GM18508 (cell line): ENCODE data around the gene CLEC4F.

ENCODE experiments used
- ATAC-seq: cut with Tn5 transposase; IDR thresholded peaks from one replicate; pipeline ENCODE4 v1.9.1; 2021; ENCODE audit warnings: moderate number of reproducible peaks; ENCODE audit not compliant: insufficient read depth, unreplicated experiment

Gene CLEC4F

DNA sequence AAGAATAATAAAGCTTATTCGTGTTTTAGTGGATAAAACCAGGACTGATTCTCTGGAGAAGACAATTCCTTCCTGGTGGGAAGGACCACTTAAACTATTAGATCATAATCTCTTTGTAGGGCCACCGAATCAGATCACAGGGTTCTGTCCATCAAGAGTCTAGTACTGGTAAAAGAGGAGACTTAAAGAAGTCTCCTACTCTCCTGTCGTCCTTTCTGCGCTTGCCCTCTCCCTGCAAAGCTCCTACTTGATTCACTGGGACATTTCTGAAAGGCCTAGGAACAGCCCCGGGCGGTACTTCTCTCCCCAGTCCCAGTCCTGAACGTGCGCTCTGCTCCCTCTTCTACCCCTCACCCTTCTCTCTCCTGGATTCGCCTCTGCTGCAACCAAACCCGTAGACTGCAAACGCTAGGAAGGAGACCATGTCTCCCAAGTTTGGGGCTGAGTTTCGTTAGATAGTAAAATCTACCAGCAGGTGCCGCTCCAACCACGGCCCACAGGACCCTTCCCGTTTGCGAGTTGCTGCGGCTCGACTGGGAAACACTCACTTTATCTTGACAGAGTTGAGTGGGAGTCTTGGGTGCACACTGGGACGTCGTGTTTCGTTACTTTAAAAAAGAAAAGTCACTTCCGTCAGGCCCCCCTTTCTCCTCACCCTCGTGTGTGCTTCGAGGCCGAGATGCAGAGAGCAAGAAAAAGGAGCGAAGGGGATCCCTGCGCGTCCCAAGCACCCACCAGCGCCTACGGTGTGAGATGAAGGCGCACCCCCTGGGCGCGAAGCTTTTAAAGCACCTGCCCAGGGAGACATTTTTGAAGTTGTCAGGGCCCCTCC lies 30.9 kb downstream of the CLEC4F start:
- ATAC-seq: no peak

DNA sequence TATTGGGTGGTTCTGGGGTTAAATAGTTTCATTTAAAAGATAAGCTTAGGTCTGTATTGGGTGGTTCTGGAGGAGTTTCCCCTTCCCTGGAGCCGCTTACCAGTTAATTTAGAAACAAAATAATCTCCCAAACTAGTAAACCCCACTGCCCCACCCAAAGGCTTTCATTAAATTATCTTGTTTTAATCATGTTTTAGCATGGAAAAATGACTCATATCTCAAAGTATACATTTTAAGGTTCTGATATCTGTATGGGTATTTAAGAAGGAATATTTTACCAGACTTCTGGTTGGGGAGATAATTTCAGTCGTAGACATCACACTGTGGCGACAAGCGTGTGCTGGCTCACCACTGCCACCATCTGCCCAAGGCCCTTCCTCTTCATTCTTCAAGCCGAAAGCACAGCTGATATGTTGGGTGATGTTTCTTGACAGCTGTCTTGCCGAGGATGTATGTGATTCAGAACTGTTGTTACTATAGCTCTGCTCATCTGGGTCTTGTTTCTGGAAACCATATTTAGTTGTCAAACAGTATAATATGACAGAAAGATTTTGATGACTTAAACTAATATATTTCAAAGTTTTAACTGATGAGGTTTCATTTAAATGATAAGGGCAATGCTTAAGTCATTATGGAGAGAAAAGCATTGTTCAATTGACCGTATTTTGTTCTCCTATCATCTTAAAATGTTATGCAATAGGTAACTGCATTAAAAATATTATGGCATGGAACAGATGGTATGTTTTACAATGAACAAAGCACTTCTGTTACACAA lies 35.1 kb downstream of the CLEC4F start:
- no peak for ATAC-seq

DNA sequence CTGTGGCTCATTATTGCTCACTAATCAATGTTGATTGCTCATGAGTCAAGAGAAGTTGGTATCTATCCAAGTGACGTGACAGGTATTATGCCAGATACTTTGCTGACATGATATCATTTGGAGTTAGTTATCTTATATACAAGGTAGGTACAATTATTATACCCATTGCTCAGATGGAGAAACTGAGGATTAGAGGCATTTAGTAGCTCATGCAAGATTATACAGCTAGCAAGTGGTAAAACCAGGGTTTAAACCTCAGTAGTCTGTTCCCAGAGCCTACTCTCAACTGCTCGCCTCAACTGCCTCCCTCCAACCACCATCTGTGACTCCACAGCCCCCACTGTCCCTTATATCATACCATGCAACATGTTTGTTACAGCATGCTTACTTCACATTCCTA lies 36.1 kb downstream of the CLEC4F start:
- no peak for ATAC-seq

DNA sequence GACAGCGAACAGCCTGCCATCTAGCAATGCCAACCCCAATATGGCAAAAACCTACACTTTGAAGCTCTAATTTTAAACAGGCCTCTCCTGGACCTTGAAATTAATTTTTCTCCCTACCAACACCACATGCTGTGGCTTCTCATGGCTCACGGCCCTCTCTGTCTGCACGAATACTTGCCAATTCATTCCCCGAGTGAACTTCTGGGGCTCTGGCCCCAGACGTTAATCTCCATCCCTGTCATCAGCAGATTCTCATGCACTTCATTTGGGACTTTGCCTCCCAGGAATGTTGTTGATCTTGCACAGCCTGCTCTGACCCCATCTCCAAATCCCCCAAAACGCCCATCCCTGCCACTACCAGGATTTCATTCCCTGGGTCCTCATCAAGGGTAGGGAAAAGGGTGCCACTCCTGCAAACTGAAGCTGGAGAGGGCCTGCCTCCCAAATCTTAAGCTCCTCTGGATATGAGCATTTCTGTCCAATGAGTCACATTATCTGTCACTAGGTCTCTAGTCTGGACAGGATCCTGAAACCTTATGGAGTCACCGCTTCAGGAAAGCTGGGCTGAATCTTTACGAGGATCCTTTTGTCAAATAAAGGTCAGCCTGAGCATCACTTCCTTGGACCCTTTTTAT lies 40.4 kb downstream of the CLEC4F start:
- no peak for ATAC-seq

DNA sequence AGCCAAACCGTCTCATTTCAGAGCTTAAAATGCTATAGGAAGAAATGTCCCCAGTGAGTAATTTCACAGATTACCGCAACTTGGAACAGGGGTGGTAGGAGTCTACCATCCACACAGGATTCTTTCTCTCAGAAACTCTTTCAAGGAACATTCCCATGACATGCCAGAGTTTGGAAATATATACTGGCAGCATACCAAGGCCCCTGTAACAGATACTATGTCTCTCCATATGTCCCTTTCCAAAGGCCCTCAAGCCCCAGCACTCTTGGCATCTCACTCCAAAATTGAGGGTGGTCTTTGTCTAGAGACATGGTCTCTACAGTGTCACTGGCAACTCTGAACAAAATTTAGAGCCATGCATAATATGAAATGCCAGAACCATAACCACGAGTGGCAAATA lies 40.9 kb downstream of the CLEC4F start:
- no peak for ATAC-seq

DNA sequence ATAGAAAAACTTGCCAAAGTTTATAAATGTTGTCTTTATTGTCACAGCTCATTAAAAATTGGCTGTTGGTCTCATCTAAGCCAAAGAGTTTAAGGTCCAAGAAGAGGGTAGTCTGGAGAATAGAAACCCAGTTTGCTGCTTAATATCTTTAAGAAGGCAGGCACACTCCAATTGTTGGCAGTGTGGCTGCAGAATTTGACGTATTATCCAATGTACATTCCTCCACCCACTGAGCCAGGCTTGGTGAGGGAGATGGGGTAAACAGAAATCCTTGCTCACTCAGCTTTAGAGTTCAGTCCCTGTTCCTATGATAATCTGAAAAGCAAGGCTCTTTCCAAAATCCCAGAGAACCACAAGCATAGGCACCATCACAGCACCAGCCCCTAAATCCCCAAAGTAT lies 41.7 kb downstream of the CLEC4F start:
- ATAC-seq: no peak

DNA sequence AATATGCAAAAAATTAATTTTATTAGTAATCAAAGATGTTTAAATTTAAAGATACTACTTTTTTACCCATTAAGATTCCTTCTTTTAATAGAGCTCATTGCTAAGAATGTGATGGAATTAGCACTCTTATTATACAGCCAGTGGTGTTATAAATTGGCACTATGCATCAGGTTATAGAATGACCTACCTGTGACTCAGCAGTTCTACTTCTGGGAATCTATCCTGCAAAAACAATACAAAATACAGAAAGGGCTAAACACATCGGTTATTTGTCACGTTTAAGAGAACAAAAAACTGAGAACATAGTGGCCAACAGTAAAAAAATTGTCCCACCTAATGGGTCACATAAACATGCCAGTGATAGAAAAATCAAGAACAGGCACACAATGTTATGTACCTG lies 42.9 kb downstream of the CLEC4F start:
- no peak for ATAC-seq

DNA sequence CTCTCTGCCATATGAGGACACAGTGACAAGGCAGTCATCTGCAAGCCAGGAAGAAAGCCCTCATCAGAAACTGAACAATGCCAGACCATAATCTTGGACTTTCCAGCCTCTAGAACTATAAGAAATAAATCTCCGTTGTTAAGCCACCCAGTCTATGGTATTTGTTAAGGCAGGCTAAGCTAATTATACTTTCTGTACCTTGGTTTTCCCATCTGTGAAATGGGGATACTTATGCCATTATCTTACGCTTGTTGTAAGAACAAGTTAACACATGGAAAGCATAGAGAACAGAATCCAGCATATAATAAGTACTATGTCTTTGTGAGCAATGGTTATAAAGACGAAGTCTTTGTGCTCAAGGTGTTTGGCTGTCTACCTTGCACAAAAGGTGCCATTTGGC lies 44.1 kb downstream of the CLEC4F start:
- no peak for ATAC-seq

DNA sequence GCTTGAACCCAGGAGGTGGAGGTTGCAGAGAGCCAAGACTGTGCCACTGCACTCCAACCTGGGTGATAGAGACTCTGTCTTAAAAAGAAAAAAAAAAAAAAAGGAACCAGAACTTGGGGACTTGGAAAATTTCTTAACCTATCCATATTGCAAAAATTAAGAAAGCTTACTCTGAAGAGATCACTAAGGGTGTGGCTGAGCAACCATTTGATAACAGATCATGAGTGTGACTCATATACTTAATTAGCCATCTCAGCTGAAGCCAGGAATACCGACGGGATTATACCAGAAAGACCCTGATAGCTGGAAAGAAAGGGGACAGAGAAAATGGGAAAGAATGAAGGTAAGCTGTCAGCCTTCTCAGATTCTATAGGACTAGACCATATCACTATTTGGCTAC lies 45.3 kb downstream of the CLEC4F start:
- ATAC-seq: no peak

DNA sequence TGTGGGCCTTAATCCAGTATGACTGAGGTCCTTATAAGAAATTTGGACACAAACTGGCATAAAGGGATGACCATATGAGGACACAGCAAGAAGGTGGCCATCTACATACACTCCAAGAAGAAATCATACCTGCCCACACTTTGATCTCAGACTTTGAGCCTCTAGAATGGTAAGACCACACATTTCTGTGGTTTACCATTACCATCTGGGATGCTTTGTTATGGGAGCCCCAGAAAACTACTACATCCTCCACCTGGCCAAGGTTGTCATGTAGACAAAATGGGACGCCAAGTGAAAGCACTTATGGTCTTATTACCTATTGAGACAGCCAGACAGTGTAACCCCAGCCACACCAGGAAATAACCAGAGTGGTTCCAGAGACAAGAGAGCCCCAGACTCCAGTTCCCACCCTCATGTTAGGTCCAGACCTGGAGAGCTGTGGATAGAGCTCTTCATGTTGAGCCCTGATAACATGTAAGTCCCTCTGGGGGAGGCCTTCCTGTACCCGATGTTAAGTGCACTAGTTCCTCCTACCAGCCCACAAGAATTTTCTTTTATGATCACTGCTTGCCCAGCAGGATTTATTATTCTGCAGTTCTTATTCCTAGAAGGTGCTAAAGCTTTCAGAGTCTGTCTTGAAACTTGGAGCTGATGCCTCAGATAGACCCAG lies 47.8 kb downstream of the CLEC4F start:
- no peak for ATAC-seq

DNA sequence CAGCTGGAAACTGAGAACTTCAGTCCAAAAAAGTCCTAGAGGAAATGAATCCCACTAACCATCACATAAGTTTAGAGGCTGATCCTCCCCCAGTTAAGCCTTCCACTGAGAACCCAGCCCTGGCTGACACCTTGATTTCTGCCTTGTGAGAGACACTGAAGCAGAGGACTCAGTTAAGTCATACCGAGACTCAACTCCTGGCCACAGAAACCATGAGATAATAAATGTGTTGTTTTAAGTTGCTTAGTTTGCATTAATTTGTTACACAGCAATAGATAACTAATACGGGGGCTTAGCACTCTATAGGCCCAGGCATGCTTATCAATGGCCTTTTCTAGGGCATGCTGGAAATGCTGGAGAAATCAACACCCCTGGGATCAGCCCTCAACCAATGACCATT lies 49.0 kb downstream of the CLEC4F start:
- no peak for ATAC-seq

DNA sequence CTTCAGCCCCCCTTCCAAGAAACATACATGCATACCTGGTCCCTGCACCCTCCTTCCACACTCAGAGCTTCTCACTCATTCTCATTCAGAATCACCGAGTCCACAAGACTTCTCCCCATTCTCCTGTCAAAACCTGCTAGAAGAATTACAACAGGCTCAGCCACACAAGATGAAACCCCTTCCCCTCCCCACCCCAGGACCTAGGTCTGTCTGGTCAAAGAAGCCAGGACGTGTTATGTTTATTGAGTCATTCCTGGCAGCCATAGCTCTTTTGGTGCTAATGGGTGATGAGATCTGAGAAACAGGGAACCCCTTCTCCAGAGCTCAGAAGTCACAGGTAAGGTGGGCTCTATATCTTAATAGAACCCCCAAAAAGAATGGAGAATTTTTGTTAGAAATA lies 50.9 kb downstream of the CLEC4F start:
- no peak for ATAC-seq

DNA sequence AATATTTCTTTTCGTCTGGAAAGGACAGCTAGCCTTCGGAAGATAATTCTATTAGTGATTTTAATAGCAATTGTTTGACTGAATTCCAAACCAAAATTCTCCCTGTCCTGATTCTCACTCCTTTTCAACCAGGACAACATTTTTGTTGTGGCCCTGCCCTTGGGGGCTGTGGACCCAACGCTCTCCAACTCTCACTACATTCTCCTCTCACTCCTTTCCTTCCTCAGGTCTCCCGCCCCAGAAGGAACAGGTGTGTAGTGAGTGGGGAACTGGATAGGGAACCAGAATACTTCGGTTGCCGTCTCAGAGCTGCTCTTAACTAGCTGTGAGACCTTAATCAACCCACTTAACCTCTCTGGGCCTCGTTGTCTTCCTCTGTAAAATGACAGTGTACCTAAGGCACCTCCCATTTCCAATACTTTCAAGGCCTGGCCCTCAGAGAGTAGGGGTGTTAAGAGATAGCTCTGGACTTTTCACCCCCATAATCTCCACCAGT lies 51.8 kb downstream of the CLEC4F start:
- ATAC-seq: no peak

DNA sequence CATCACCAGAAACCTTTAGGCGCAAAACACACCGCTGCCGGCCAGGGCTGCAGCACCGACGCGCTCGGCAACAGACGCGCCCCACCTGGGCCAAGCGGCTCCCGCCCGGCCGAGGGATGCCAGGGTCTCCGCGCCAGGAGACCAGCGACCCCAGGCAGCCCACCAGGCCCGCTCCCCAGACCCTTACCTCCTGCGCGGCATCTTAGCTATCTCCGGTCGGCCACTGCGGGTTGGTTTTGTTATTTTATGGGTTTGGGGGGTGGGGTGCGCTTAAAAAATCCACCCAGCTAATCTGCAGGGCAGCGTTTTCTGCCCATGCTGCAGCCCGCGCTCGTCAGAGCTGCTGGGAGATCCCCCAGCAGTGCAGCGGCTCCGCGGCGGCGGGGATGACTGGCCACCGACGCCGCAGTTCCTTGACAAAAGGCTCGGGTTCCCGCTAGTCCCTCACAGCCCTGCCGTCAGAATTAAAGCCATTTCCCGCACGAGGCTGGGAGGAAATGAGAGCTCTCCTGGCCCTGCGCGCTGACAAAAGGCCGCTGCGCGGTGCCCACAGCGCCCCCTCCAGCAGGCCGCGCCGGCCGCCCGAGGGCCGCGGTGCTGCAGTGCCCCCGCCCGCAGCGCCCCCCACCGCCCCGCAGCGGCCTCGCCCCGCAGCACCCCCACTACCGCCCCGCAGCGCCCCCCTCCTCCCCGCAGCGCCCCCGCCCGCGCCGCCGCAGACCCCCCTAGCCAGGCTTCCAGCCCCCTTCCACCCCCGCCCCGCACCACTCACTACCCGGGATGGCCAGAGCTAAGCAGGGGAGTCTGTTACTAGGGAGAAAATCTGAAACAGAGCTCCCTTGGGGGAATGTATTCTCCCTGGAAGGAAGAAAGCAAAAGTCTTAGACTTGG lies 52.5 kb downstream of the CLEC4F start, which contains the start of gene ADD2:
Gene ADD2, minus strand, starts transcription at position 502 of the 891 bp plus-strand sequence. CDS start 61,792 bp downstream, outside the sequence.
- ATAC-seq: no peak

DNA sequence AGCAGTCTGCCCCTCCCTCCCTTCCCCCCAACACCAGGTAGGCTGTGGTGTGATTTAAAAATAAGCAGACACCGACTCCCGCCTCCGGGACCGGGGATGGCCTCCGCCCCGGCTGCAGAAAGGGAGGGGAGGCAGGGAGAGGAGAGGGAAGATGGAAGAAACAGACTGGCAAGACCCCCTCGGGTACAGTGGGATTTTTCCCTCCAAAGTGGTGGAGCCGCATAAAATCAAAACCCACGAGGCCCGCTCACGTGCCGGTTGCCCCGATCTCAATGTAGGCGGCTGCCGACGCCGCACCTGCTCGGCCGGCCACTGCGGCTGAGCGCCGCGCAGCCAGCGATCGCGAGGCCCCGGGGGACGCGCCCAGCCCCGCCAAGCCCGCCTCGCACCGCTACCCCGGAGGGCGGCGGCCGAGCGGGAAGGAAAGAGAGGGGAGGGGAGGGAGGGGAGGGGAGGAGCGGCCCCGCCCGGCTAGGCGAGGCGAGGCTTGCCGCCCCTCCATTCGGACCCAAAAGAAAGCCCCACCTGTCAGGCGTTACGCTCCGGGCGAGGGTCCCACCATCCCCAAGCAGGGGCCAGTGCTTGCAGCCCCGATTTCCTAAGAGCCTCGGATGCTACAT lies 53.2 kb downstream of the CLEC4F start:
- no peak for ATAC-seq

DNA sequence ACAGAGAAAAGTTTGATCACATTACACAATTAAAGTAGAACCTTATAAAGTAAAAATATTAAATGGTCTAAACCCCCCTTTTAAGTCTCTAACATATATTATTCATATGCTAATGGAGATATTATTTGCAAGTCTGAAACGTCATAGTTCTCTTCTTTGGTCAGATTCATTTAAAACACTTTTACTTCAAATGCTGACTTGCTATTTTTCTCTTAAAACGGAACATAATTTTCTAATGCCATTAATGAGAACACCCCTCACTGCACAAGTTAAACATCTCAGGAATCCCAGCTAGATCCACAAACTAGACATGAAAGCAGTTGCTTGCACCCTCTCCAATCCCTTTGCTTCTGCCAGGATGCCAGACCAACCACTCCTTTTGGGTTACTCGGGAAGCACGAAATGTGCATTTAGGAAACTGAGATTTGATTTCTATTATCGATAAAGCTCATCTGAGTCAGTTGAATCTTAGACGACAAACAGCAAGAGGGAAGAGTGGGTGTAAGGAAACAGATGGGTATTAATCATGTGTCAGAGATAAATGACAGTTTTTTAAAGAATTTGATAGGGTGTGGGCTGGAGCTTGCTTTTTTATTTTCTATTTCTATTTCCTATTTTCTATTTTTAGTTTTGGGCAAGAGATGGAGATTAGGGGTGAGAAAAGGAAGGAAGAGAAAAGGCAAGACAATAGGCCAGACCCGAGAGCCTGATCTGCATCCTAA lies 53.9 kb downstream of the CLEC4F start:
- no peak for ATAC-seq

DNA sequence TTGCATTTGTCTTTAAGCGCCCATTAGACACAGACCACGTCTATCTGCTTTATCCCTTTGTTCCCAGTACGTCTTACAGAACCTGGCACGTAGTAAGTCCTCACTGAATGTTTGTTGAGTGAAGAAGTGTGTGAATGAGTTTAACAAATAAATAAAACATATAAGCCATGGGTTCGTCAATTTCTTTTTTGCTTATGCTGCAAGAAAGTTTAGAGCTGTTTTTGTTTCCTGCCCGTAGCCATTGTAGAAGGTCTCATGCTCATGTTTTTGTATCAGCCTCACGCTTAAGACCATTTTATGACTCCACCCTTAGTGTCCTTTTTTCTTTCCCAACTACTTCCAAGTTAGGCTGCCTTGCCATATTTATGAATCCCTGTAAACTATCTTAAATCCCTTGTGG lies 54.9 kb downstream of the CLEC4F start:
- ATAC-seq: no peak

DNA sequence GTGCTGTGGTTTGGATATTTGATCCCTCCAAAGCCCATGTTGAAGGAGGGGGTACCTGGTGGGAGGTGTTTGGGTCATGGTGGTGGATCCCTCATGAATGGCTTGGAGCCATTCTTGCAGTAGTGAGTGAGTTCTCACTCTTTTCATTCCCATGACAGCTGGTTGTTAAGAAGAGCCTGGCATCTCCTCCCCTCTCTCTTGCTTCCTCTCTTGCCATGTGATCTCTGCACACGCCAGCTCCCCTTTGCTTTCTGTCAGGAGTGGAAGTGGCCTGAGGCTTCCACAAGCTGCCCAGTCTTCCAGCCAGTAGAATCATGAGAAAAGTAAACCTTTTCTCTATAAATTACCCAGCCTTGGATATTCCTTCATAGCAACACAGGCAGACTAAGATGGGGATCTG lies 61.0 kb downstream of the CLEC4F start:
- ATAC-seq: no peak
